HL-60 (cell line): ENCODE results near the gene SLC22A5.

Experiments used
- DNase-seq, 2 experiments: peaks; one replicate each; pipeline ENCODE4 v3.0.0-alpha.2; 2010 to 2020; ENCODE audit warnings: low read depth in 1 of 2, low spot score in 1 of 2
- H3K27ac ChIP-seq: fragments of 250-450 bp; sonication (Bioruptor Pico); replicated peaks from 2 replicates; pipeline ENCODE4 v1.5.1; 2020; ENCODE audit warnings: mild to moderate bottlenecking, moderate library complexity
- H3K27me3 ChIP-seq: fragments of 250-450 bp; sonication (Bioruptor Pico); 2 replicates; pipeline ENCODE4 v1.5.1; 2021; ENCODE audit warnings: mild to moderate bottlenecking, moderate library complexity; ENCODE audit not compliant: insufficient read depth, poor library complexity, severe bottlenecking
- H3K4me3 ChIP-seq: replicated peaks from 2 replicates; pipeline ENCODE4 v1.5.1; 2011; ENCODE audit warnings: mild to moderate bottlenecking, control low read depth, low read length; ENCODE audit not compliant: insufficient read depth
- CTCF ChIP-seq: IDR thresholded peaks from one replicate; pipeline ENCODE4 v1.5.1; 2011; ENCODE audit warnings: low read length, control low read depth, inconsistent platforms; ENCODE audit not compliant: insufficient read depth
- GABPA ChIP-seq: IDR thresholded peaks from 2 replicates; pipeline ENCODE4 v1.6.1; 2012; ENCODE audit warnings: low read depth
- POLR2AphosphoS5 ChIP-seq: IDR thresholded peaks from 2 replicates; pipeline ENCODE4 v1.6.1; 2012; ENCODE audit warnings: low read depth
- REST ChIP-seq: IDR thresholded peaks from 2 replicates; pipeline ENCODE4 v1.6.1; 2012; ENCODE audit warnings: low read depth; ENCODE audit not compliant: insufficient replicate concordance
- SPI1 ChIP-seq: IDR thresholded peaks from 2 replicates; pipeline ENCODE4 v1.6.1; 2012; ENCODE audit warnings: low read depth, mild to moderate bottlenecking, borderline replicate concordance

SLC22A5 gene

GRCh38 chr5:132434416-132435286 lies 65.1 kb downstream of the SLC22A5 start:
- Histone ChIP-seq H3K27ac (no peak overlapping the region), H3K4me3 (no peak overlapping the region), H3K27me3 (no peaks in the 10 kb centered on the region)
- TF ChIP-seq POLR2AphosphoS5 = no peak
- no peak for TF ChIP-seq CTCF
- TF ChIP-seq SPI1 = no peak
- no peak for TF ChIP-seq REST
- no peak for TF ChIP-seq GABPA
- no peak for DNase-seq

GRCh38 chr5:132435447-132435846 lies 65.9 kb downstream of the SLC22A5 start:
- TF ChIP-seq REST (no peak), POLR2AphosphoS5 (no peak), CTCF (no peak), GABPA (no peak), SPI1 (no peak)
- Histone ChIP-seq H3K27me3 (no peaks in the 10 kb centered on the region), H3K4me3 (no peak overlapping the region), H3K27ac (no peak overlapping the region)
- DNase-seq = no peak

GRCh38 chr5:132435886-132436285 lies 66.4 kb downstream of the SLC22A5 start:
- no peak overlapping the region for H3K4me3 ChIP-seq
- no peak overlapping the region for H3K27ac ChIP-seq
- TF ChIP-seq SPI1 = no peak; the same call in 1 of the 2 replicates
- DNase-seq = no peak
- H3K27me3 ChIP-seq = no peaks in the 10 kb centered on the region

GRCh38 chr5:132436936-132437335 lies 67.4 kb downstream of the SLC22A5 start:
- TF ChIP-seq CTCF (no peak), POLR2AphosphoS5 (no peak), SPI1 (no peak), REST (no peak), GABPA (no peak)
- H3K27ac ChIP-seq = peak overlapping the region; percentile 51

More at GRCh38 chr5:132436936-132437335, 67.4 kb downstream of the SLC22A5 start:
- no peaks in the 10 kb centered on the region for H3K27me3 ChIP-seq
- H3K4me3 ChIP-seq = no peak overlapping the region
- no peak for DNase-seq
